GM12874 (cell line): ENCODE measurements around the gene OXCT1.

ENCODE experiments used
- TF ChIP-seq, protein P1 (sequence below): IDR thresholded peaks from 2 replicates; pipeline ENCODE4 v1.5.1; 2011; ENCODE audit warnings: low read depth, mild to moderate bottlenecking, control low read depth, low read length, moderate library complexity; ENCODE audit not compliant: insufficient read depth

Gene OXCT1

DNA sequence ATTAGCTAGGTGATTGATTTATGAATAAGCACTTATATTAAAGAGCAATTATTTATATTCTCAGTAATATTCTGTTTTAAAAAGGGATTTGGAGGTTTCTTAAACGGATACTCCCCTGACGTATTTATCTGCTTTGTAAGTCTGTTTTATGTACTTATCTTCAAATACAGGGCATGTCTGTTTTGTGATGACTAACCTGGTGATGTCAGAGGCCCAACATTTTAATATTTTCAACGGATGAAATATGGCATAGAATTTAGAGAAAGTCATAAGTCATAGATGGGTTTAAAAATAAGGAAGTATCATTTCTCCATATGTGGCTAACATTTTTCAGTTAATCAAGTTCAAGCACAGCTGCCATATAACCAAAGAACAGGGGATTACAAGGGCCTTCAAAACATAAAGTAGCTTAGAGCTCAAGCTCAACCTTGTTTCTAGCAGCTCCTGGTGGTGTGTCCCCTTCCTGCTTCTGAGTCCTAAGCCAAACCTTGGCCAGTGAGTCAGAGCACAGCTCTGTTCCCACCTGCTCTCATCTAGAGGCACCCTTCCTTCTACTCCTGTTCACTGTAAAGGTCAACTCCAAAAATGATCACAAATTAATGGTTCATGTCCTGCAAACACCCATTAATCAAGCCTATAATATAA lies 131.4 kb downstream of the OXCT1 start:
- TF ChIP-seq, protein P1, sequence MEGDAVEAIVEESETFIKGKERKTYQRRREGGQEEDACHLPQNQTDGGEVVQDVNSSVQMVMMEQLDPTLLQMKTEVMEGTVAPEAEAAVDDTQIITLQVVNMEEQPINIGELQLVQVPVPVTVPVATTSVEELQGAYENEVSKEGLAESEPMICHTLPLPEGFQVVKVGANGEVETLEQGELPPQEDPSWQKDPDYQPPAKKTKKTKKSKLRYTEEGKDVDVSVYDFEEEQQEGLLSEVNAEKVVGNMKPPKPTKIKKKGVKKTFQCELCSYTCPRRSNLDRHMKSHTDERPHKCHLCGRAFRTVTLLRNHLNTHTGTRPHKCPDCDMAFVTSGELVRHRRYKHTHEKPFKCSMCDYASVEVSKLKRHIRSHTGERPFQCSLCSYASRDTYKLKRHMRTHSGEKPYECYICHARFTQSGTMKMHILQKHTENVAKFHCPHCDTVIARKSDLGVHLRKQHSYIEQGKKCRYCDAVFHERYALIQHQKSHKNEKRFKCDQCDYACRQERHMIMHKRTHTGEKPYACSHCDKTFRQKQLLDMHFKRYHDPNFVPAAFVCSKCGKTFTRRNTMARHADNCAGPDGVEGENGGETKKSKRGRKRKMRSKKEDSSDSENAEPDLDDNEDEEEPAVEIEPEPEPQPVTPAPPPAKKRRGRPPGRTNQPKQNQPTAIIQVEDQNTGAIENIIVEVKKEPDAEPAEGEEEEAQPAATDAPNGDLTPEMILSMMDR = no peak

DNA sequence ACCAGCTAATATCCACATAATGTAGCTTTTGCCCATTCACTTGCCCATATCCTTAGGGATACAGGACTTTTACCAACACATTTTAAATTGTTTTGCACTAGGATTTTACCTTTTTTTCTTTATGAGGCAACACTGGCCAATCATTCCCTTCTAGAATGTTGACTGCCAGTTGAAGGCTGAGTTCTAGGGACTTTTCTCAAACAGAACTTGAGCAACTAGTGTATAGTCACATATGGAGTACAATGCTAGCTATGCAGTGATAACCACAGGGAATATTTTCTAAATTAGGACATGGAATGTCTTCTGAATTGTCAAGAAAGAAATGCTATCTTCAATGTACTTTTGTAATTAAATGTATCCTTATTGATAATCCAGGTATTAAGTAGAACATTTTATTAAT lies 133.6 kb downstream of the OXCT1 start:
- TF ChIP-seq, protein P1 = no peak

DNA sequence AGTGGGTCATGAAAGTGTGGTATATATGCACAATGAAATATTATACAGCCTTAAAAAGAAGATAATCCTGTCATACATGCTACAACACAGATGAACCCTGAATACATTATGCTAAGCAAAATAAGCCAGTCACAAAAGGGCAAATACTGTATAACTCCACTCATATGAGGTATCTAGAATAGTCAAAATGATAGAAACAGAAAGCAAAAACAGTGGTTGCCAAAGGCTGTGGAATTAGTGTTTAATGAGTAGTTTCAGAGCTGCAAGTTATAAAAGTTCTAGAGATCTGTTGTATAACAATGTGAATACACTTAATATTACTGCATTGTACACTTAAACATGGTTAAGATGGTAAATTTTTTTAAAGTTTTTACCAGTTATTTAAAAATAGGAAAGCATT lies 135.0 kb downstream of the OXCT1 start:
- TF ChIP-seq, protein P1 = no peak

DNA sequence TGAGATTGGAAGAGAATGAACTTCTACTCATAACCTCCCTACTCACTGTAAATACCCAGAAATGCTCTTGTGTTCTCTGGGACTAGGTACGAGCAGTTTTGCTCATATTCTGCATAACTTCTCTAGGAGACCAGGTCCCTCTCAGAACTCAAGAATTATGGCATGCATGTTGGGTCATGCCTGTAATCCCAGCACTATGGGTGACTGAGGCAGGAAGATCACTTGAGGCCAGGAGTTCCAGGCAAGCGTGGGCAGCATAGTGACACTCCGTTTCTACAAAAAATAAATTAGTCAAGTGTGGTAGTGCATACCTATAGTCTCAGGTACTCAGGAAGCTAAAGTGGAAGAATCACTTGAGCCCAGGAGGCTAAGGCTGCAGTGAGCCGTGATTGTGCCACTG lies 141.9 kb downstream of the OXCT1 start:
- TF ChIP-seq, protein P1 = no peak

DNA sequence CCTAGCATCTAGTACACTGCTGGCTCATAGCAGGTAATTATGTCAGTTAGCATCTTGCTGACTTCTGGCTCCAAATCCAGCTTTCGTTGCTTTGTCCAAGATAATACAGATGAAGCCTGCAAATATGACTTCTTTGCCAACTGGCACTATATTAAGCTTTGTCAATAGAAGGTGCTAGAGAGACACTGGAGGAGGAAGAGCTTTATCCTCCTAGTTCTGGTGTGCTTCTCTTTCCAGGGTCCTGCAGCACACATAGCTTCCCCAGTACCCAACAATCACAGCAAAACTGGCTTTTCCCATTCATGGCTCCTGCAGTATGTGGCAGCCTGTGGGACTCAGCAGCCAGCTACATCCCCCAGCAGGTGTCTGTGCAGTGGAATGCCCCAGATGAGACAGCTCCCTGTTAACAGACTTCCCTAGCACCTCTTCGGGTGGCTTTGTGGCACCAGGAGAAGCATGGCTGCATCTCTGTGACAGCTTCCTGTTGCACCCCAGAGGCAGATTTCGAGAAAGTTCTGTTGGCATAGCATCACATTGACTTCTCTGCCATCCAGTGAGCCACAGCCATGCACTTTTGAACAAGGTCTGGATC lies 147.8 kb downstream of the OXCT1 start:
- TF ChIP-seq, protein P1 = peak; percentile 6; the same call in 1 of the 2 replicates

DNA sequence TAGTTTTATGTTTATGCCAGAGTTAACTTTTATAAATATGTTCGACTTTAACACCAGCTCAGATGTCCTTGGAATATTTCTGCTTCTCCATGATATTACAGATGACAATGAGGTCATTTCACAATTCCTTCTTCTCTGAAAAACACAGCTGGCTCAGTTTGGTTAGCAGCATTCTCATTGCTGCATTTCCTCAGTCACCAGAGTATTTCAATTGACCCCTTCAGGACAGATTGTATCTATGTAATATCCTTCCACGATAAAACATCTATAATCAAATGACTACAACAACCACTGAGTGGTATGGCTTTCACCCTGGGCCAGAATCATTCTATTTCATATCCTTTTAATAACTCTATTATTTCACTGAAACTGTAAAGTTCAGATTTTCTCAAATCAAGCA lies 148.7 kb downstream of the OXCT1 start:
- TF ChIP-seq, protein P1 = no peak

DNA sequence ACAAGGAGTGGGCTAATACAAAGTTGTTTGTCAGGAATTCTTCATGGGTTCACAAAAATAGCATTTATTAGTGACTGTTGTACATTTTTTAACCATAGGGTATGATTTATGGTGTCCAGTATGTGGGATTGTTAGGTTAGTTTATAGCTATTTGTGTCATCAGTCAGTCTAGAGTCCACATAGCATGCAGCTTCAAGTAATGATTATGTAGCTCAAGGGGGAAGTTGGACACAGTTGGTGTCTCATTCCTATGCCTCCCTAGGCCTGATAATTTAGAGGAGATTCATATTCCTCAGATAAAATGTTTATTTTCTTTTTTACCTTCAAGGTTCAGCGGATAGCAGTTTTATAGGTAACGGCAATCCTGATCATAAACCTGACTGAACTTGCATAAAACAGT lies 153.8 kb downstream of the OXCT1 start:
- TF ChIP-seq, protein P1 = no peak
